ENCODE measurements around the gene ADGRG6. TPM values are rescaled to one million over a fixed set of nuclear protein-coding genes. Genes with fewer than 3 reads are reported as not detected.

The ADGRG6 gene
- total and polyA plus RNA-seq, 2 of the 8 experiments (the other 6 are each of a cell fraction or from before 2014, with no cell fraction given): 1.1 to 6.2 TPM

GRCh38 chr6:142302421-142303175, 791 bp downstream of the ADGRG6 start:
- FAIRE-seq (no peak), DNase-seq (ENCODE audit: low read depth in 1 of 2, low spot score in 2 of 2) (peak in 1 of 2 experiments; percentile 52)
- no peaks in the 10 kb centered on the region for H3K9me3 ChIP-seq (ENCODE audit: insufficient read depth in 2 of 2, low read depth in 1 of 2, low read length in 1 of 2)
- WGBS, 2 experiments (ENCODE audit: extremely low coverage in 1 of 2, insufficient coverage in 1 of 2, insufficient read length in 1 of 2, insufficient replicate concordance in 2 of 2, low coverage in 1 of 2, low lambda C conversion rate in 2 of 2, missing lambda C conversion rate in 1 of 2): 57% methylated on average over 18 of the region's 18 CpGs; no CpG with 5 or more reads in 1 of the 2 experiments
- no peak overlapping the region for H2BK120ac ChIP-seq (replicated peaks; ENCODE audit: low read depth, low read length)
- no peak overlapping the region for H3K56ac ChIP-seq (replicated peaks; ENCODE audit: insufficient read length, low read depth, low read length)
- H4K5ac ChIP-seq (ENCODE audit: insufficient read length, low read depth, low read length): no peak overlapping the region
- no peak overlapping the region for H3K14ac ChIP-seq (ENCODE audit: insufficient read length)
- H3K23ac ChIP-seq (ENCODE audit: insufficient read length): no peak overlapping the region
- H3K23me2 ChIP-seq (ENCODE audit: low read depth, low read length): peaks cover 4% of the 10 kb centered on the region; the same call in 1 of the 2 replicates
- peaks cover 3 to 28% (median 23%) of the 10 kb centered on the region in 4 experiments; a peak in 6 of 7 replicates for H3K27me3 ChIP-seq (replicated peaks in 1 of 4; ENCODE audit: control insufficient read depth in 3 of 4, extremely low read depth in 1 of 4, insufficient read depth in 3 of 4, low read length in 3 of 4)
- no peaks in the 10 kb centered on the region for H3K36me3 ChIP-seq (ENCODE audit: control insufficient read depth in 2 of 4, insufficient read depth in 4 of 4, low read length in 3 of 4)
- TF ChIP-seq POLR2A (IDR thresholded peaks at IDR 0.05; ENCODE audit: control extremely low read depth in 1 of 2, low read depth in 2 of 2, low read length in 2 of 2) (no peak), CHD2 (IDR thresholded peaks at IDR 0.05; ENCODE audit: low read length) (no peak), NRF1 (IDR thresholded peaks at IDR 0.05; ENCODE audit: low read depth, low read length) (no peak), SRF (IDR thresholded peaks at IDR 0.05; ENCODE audit: low read depth, low read length) (no peak), YY1 (IDR thresholded peaks at IDR 0.05; ENCODE audit: low read depth, low read length) (0 out of 2 replicates have a peak, but pooled peaks have one; percentile 34), ZNF274 (IDR thresholded peaks at IDR 0.05; ENCODE audit: borderline replicate concordance, extremely low read depth, low read length) (no peak), CTCF (IDR thresholded peaks at IDR 0.05; ENCODE audit: control extremely low read depth in 1 of 3, insufficient read depth in 1 of 3, low read depth in 1 of 3, low read length in 3 of 3) (no peak), RNF2 (IDR thresholded peaks at IDR 0.05; ENCODE audit: borderline replicate concordance, low read depth, low read length, missing control alignments, poor library complexity, severe bottlenecking) (no peak)
- no peak overlapping the region for H4K91ac ChIP-seq (replicated peaks; ENCODE audit: insufficient read length, low read length)
- peak overlapping the region; percentile 65 to 87 (median 70) for H3K4me3 ChIP-seq (ENCODE audit: extremely low read depth in 1 of 4, insufficient read depth in 2 of 4, low read depth in 3 of 4, low read length in 4 of 4)
- no peaks in the 10 kb centered on the region for H3K79me2 ChIP-seq (ENCODE audit: control insufficient read depth in 1 of 2, insufficient read depth in 2 of 2, low read length in 2 of 2)
- peak overlapping the region; percentile 52; the same call in 1 of the 2 replicates for H2AFZ ChIP-seq (ENCODE audit: low read length)
- no peak overlapping the region for H2BK12ac ChIP-seq (ENCODE audit: low read depth, low read length)
- H3K27ac ChIP-seq (ENCODE audit: low read depth, low read length): no peak overlapping the region
- no peaks in the 10 kb centered on the region for H3K79me1 ChIP-seq (ENCODE audit: low read depth, low read length)
- peaks cover 0 to 7% (median 2%) of the 10 kb centered on the region in 4 experiments; a peak in 3 of 7 replicates for H3K4me1 ChIP-seq (replicated peaks in 1 of 4; ENCODE audit: control insufficient read depth in 3 of 4, insufficient read depth in 4 of 4, low read length in 3 of 4)
- no peak overlapping the region for H3K4ac ChIP-seq (replicated peaks; ENCODE audit: insufficient read length, low read depth, low read length)
- H4K8ac ChIP-seq (ENCODE audit: extremely low read depth, insufficient read depth, low read length): no peak overlapping the region
- CTCF ChIA-PET (ENCODE audit: partially characterized antibody): interaction anchor here (1.6 kb wide), 1 partner anchor 85 kb away, joined by 8 read pairs; no protein-coding TSS in a partner anchor
- H4K20me1 ChIP-seq (replicated peaks in 1 of 2; ENCODE audit: control insufficient read depth in 1 of 2, insufficient read depth in 2 of 2, low read length in 2 of 2): no peaks in the 10 kb centered on the region
- no peak overlapping the region for H2AK5ac ChIP-seq (ENCODE audit: low read depth, low read length)
- H3K9ac ChIP-seq (replicated peaks in 1 of 4; ENCODE audit: extremely low read depth in 1 of 4, low read depth in 3 of 4, low read length in 3 of 4): no peak overlapping the region
- POLR2A ChIA-PET (ENCODE audit: partially characterized antibody): interaction anchor here (0.9 kb wide), 2 partner anchors 16 to 115 kb away, joined by 3 read pairs; no protein-coding TSS in a partner anchor
- H2BK20ac ChIP-seq (ENCODE audit: low read length): no peak overlapping the region
- H3K18ac ChIP-seq (ENCODE audit: extremely low read depth, low read length): no peak overlapping the region
- H2BK5ac ChIP-seq (ENCODE audit: low read depth, low read length): no peak overlapping the region
- H2BK15ac ChIP-seq (ENCODE audit: low read length): no peak overlapping the region
- H3K4me2 ChIP-seq (ENCODE audit: insufficient read depth in 1 of 2, low read depth in 2 of 2, low read length in 2 of 2): peak overlapping the region; percentile 83 to 89

Data from H1 (cell line).